Putamen (tissue), 1 donor: ENCODE measurements around the gene TBXA2R.
A peak's percentile ranks its signal among the peaks of the same experiment; 100 is the strongest.
"Not testable (repeated sequence)": the region's sequence is repeated elsewhere in the genome, so short reads cannot be mapped to it uniquely, and the experiment has no call there.

Experiments
- DNase-seq: peaks from one replicate; pipeline ENCODE4 v3.0.0-alpha.2; 2016; ENCODE audit warnings: low spot score

Gene TBXA2R

GRCh38 chr19:3606690-3607289, at the start of gene TBXA2R:
TSS of gene TBXA2R (minus strand) at chr19:3606875. CDS start at chr19:3600634, 6,241 bp downstream.
- peak; percentile 20 for DNase-seq

DNA sequence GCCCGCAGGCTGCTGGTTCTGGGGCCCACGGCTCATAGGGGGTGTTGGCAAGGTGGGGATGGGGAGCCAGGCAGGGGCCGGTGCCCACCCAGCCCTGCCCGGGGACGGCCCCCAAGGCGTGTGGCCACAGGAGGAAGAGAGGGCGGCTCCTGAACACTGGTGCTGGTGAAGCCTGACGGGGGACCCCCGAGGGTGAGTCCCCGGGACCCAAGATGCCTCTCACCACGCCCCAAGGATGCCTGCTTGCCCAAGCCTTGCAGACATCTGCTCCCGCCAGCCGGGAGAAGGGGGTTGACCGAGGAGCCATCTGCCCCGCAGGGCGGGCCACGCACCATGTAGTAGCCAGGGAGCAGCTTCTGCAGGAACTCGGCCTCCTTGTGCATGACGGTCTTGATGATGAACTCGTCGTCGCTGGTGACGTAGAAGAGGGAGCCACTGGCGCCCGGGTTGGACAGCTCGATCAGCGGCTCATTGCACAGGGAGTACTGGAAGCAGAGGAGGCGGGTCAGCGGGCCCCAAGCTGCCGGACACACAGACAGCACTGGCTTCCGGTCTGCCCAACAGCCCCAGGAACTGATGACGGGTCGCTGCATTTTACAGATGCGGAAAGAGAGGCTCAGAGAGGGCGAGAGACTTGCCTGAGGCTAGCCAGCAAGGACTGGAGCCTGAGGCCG, 49.5 kb upstream of the TBXA2R start:
- DNase-seq = no peak

DNA sequence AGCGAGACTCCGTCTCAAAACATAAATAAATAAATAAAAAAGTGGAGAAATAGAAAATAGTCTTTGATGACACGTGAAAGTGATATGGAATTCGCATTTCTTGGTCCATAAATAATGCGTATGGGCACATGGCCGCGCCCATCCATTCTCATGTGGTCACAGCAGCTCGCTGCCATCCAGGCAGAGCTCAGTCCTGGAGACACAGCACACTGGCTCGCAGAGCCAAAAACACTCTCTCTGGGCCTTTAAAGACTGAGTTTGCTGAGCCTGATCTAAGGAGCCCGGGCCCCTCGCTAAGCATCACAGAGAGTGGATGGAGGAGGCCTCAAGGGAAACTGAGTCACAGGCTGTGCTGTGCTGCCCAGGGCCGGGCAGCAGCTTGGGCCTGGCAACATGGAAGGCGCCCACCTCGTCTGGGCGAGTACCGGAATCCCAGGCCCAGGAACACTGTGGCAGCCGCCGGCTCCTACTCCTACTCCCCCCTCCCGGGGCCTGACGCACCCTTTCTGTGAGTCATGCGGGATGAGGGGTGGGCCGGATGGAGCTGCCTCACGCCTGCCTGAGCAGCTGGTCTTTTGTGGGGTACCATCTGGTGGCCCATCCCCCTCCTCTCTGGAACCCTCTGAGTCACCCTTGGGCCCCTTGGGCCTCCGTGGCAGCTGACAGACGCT, 48.9 kb upstream of the TBXA2R start:
- DNase-seq = no peak

DNA sequence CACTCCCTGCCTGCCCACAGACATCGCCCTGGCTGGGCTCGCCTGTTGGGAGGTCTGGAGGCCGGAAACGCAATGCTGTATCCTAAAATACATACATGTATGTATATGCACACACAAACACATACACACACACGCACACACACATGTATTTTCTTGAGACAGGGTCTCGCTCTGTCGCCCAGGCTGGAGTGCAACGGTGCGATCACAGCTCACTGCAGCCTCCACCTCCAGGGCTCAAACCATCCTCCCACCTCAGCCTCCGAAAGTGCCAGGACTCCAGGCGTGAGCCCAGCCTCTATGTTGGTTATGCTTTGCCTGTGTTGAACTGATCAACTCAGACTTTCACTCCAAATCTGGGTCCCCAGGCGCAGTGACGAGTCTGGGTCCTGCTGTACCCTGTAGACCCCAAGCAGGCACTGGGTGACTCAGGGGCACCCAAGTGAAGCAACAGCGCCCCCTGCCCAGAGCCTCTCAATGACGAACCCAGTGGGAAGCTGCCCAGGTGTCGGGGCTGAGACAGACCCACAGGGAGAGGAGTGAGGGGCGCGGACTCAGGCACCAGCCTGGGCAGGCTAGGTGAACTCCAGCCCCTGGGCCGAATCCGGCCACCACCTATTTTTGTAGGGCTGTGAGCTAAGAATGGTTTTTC, 47.3 kb upstream of the TBXA2R start:
- DNase-seq = no peak

DNA sequence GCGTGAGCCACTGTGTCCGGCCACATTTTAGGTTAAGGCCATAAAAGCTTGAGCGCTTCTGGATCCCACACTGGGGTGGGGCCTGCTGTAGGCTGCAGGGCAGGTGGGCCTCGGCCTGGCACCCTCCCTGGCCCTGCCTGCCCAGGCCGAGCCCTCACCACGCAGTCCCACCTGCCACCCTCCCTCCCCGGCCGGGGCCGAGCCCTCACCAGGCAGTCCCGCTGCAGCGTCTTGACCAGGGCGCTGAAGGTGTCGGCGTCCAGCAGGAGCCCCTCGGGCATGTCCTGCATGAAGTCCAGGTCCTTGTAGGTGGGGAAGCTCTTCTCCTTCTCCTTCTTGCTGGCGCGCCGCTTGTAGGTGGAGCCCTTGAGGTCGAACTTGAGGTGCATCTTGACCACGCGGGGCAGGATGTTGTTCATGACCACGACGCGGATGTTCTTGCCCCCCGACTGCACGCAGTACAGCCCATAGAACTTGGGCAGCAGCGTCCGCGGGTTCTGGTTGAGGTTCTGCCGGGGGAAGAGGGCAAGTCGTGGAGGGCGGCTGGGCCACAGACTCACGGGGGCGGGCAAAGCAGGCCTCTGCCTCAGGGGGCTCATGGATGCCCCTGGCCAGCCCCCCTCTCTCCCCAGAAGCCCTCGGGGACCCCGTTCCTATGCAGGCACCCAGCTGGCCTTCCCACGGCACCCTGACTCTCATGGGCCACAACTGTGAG, 46.6 kb upstream of the TBXA2R start:
- DNase-seq = no peak

GRCh38 chr19:3652422-3652821, 45.7 kb upstream of the TBXA2R start:
- DNase-seq = no peak

GRCh38 chr19:3651684-3652083, 45.0 kb upstream of the TBXA2R start:
- DNase-seq = no peak

GRCh38 chr19:3649888-3650287, 43.2 kb upstream of the TBXA2R start:
- DNase-seq = no peak

- DNase-seq = no peak
Measured at GRCh38 chr19:3648037-3648905, 41.6 kb upstream of the TBXA2R start.

- DNase-seq = not testable (repeated sequence)
Measured at GRCh38 chr19:3647102-3647501, 40.4 kb upstream of the TBXA2R start.

- DNase-seq = no peak
Measured at GRCh38 chr19:3646336-3647092, 39.8 kb upstream of the TBXA2R start.

GRCh38 chr19:3645726-3646125, 39.1 kb upstream of the TBXA2R start:
- no peak for DNase-seq

- no peak for DNase-seq
Measured at GRCh38 chr19:3645067-3645396, 38.4 kb upstream of the TBXA2R start.

- peak; percentile 94 for DNase-seq
Measured at GRCh38 chr19:3644351-3645066, 37.8 kb upstream of the TBXA2R start.

DNA sequence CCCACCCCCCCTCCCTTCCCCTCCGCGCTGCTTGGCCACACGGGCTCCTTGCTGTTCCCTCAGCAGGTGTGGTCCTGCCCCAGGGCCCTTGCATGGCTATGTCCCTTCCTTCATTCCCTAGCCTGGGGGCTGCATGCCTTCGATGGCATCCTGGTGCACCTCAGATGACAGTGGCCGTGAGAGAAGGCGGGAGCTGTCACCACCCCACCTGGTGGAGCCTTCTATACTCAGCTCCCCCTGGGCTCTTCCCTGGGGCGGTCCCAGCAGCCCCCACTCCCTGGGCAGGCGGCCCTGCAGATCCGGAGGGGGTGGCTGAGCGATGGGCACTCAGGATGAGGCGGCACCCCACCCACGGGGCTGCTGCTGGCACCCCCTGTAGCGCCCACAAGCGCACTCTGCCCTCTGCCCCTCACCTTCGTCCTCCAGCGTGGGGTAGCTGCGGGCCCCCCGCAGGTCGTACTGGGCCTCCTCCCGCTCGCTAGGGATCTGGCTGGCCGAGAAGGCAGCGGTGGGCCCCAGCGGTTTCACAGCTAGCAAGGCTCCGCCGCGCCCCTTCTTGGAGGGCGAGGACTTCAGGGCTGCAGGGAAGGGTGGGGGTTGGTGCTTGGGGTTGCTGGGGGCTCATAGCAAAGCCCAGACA, 37.1 kb upstream of the TBXA2R start:
- DNase-seq = no peak

GRCh38 chr19:3642987-3643673, 36.5 kb upstream of the TBXA2R start:
- DNase-seq = no peak

DNA sequence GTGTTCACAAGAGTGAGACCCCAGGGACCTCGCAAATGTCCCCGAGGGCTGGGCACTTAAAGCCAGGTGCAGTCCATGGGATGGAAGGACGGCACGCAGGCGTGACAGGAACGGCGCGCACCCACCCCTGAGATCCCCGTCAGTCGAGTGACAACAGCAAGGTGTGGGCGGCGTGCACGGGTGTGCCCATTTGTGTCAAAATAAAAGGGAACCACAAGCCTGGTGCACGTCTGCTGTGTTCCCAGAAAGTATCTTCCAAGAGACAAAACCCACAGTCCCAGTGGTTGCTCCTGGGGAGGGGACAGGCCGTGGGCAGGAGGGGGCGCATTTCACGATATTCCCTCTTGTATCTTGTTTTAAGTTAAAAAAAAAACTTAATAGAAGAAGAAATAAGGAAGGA, 35.6 kb upstream of the TBXA2R start:
- no peak for DNase-seq

DNA sequence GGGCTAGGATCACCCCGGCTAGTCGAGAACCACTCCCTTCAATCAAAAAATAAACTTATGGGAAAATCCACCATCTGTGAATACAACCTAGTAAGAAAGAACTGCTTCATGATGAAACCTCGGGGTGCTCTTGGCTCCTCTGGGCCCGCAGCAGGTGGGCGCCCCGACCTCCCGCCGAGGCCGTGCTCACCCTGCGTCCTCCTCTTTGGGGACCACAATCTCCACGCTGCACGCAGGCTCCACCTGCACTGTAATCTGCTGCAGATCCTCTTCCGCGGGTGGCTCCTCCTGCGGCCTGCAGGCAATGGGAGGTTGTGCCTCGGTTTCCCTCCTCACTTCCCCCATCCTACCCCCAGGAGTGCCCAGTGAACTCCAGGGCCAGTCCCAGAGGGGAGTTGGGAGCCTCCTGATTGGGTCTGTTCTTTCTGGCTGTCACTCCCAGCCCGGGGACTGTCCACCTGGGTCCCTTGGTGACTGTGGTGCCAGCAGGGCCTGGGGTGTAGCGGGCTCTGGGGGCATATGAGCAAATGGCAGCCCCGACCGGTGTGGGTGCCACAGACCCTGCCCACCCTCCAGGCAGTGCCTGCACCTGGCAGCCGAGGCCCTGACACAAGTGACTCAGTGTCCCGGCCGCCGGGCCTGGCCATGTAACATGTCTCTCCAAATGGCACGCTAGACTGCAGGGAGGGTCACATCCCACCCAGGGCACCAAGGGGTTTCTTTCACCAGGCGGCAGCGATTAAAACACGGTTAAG, 35.0 kb upstream of the TBXA2R start:
- DNase-seq = no peak
